ENCODE data around the gene VAMP4.
A peak's percentile ranks its signal among the peaks of the same experiment; 100 is the strongest.

Gene VAMP4

DNA sequence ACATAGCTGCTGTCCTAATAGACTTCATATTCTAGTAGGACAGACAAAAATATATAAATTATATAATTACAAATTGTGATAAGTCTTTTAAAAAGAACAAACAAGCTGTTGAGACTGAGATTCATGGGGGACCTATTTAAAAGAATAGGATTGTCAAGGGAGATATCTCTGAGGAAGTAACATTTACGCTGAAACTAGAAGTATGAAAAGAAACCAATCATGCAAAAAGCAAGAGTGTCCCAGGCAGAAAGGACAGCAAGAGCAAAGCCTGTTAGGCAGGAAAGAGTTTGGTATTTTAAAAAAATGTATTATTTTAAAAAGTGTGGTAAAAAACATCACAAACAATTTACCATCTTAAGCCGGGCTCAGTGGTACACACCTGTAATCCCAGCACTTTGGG lies 30.4 kb upstream of the VAMP4 start:
- Histone ChIP-seq H3K36me3 (ENCODE audit: insufficient read depth, low read length) (no peaks in the 10 kb centered on the region), H3K9me3 (ENCODE audit: insufficient read depth, low read depth, low read length) (no peaks in the 10 kb centered on the region), H3K4me3 (ENCODE audit: low read length) (no peak overlapping the region), H3K9ac (ENCODE audit: low read depth, low read length) (no peak overlapping the region), H3K27ac (ENCODE audit: low read depth, low read length) (no peak overlapping the region), H3K27me3 (ENCODE audit: insufficient read depth, low read length) (peaks cover 2% of the 10 kb centered on the region; the same call in 1 of the 2 replicates), H3K4me1 (ENCODE audit: insufficient read depth, low read length) (0 out of 2 replicates have a peak, but pooled peaks cover 7% of the 10 kb centered on the region)
- 95% methylated on average over 2 of the region's 2 CpGs for WGBS

DNA sequence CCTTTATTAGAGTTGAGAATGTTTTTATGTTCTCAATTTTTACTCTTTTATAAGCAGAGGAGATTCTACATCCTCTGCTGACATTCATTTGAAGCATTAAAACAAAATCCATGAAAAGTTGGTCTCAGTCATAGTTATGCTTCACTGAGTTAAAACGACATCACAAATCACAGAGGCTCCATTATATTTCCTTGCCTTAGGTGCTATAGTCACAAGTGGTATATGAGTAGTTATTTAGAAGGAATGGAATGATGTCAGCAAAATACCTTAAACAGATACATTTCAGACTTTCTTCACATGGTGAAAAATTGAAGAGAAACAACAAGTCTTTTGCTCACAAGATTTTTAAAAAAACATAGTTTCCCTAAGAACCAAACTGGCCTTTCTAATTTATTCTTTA lies 27.9 kb upstream of the VAMP4 start:
- Histone ChIP-seq H3K9me3 (ENCODE audit: insufficient read depth, low read depth, low read length) (no peaks in the 10 kb centered on the region), H3K36me3 (ENCODE audit: insufficient read depth, low read length) (no peaks in the 10 kb centered on the region), H3K27ac (ENCODE audit: low read depth, low read length) (no peak overlapping the region), H3K27me3 (ENCODE audit: insufficient read depth, low read length) (no peaks in the 10 kb centered on the region), H3K4me1 (ENCODE audit: insufficient read depth, low read length) (0 out of 2 replicates have a peak, but pooled peaks cover 7% of the 10 kb centered on the region), H3K4me3 (ENCODE audit: low read length) (no peak overlapping the region), H3K9ac (ENCODE audit: low read depth, low read length) (no peak overlapping the region)
- WGBS = 100% methylated on average over 1 of the region's 1 CpG

DNA sequence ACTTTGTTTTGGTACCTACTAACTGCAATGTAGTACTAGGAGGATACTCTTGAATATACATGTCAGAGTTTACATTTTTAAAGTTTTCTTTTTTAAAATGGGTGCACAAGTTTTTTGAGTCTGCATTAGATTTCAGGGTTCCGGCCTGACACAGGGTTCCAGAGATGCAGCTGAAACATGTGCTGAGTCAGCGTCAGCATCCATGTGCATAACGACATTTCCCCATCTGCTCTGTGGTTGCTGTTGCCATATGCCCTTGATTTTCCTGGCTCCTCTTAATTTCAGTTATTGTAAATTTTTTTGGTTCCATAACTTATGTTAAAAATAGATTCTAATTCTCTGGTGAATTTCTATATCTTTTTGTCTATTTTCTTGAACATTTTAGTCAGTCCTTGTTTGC lies 27.3 kb upstream of the VAMP4 start:
- Histone ChIP-seq H3K27ac (ENCODE audit: low read depth, low read length) (no peak overlapping the region), H3K4me3 (ENCODE audit: low read length) (no peak overlapping the region), H3K9ac (ENCODE audit: low read depth, low read length) (no peak overlapping the region), H3K27me3 (ENCODE audit: insufficient read depth, low read length) (no peaks in the 10 kb centered on the region), H3K9me3 (ENCODE audit: insufficient read depth, low read depth, low read length) (no peaks in the 10 kb centered on the region), H3K36me3 (ENCODE audit: insufficient read depth, low read length) (no peaks in the 10 kb centered on the region), H3K4me1 (ENCODE audit: insufficient read depth, low read length) (0 out of 2 replicates have a peak, but pooled peaks cover 7% of the 10 kb centered on the region)
- 67% methylated on average over 3 of the region's 3 CpGs for WGBS

DNA sequence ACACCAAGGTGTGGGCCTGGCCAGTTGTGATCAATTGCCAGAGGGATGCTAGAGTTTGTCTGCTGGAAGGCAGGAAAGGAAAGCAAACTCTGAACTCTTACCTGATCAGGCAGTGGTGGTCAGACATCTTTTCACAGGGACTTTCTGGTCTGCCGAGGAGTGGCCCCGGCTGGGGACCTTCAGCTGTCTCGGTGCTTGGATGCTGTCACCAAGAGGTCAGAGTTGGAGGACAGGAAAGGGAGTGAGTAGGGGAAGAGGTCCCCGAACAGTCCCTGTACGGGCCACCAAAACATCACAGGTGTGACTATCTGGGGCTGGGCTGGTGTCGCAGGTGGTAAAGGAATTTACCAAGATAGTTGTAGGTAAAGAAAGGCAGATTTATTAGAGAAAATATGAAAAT lies 21.9 kb upstream of the VAMP4 start:
- H3K9me3 ChIP-seq (ENCODE audit: insufficient read depth, low read depth, low read length) = no peaks in the 10 kb centered on the region
- no peak overlapping the region for H3K27ac ChIP-seq (ENCODE audit: low read depth, low read length)
- no peaks in the 10 kb centered on the region for H3K36me3 ChIP-seq (ENCODE audit: insufficient read depth, low read length)
- no peak overlapping the region for H3K4me3 ChIP-seq (ENCODE audit: low read length)
- no peak overlapping the region for H3K9ac ChIP-seq (ENCODE audit: low read depth, low read length)
- H3K27me3 ChIP-seq (ENCODE audit: insufficient read depth, low read length) = no peaks in the 10 kb centered on the region
- WGBS = 92% methylated on average over 6 of the region's 6 CpGs
- 0 out of 2 replicates have a peak, but pooled peaks cover 5% of the 10 kb centered on the region for H3K4me1 ChIP-seq (ENCODE audit: insufficient read depth, low read length)

DNA sequence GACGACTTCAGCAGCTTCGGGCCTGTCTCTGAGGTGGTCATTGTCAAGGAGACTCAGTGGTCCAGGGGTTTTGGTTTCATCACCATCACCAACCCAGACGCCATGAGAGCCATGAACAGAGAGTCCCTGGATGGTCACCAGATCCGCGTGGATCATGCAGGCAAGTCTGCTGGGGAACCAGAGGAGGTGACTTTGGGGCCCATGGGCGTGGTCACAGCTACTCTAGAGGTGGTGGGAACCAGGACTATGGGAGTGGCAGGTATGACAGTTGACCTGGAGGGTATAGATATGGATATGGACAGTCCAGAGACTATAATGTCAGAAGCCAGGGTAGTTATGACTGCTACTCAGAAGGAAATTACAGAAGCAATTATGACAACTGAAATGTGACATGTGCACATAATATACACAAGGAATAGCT lies 20.3 kb upstream of the VAMP4 start:
- Histone ChIP-seq H3K27ac (ENCODE audit: low read depth, low read length) (no peak overlapping the region), H3K27me3 (ENCODE audit: insufficient read depth, low read length) (no peaks in the 10 kb centered on the region), H3K4me3 (ENCODE audit: low read length) (no peak overlapping the region), H3K9me3 (ENCODE audit: insufficient read depth, low read depth, low read length) (peaks cover 3% of the 10 kb centered on the region), H3K4me1 (ENCODE audit: insufficient read depth, low read length) (no peaks in the 10 kb centered on the region), H3K36me3 (ENCODE audit: insufficient read depth, low read length) (no peaks in the 10 kb centered on the region), H3K9ac (ENCODE audit: low read depth, low read length) (no peak overlapping the region)
- WGBS = 88% methylated on average over 6 of the region's 6 CpGs

DNA sequence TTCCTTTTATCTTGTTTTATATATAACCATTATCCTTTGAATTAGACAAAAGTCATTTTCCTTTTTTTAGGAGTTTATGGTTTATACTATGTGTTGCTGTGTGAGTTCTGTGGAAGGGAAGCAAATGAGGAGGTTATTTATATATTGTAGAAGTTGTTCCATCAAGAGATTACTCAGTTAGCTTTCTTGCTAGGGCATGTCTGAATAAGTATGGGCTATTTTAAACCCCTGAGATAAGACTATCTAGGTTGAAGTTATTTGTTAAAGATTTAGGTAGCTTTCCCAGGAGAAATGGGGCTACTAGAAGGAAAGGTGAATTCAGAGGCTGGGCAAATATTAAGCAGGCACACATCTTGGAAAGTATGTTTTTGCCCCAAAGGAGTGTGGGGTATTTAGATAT lies 16.1 kb upstream of the VAMP4 start:
- Histone ChIP-seq H3K9me3 (ENCODE audit: insufficient read depth, low read depth, low read length) (peaks cover 16% of the 10 kb centered on the region), H3K4me3 (ENCODE audit: low read length) (no peak overlapping the region), H3K4me1 (ENCODE audit: insufficient read depth, low read length) (peaks cover 11% of the 10 kb centered on the region), H3K9ac (ENCODE audit: low read depth, low read length) (no peak overlapping the region), H3K27ac (ENCODE audit: low read depth, low read length) (no peak overlapping the region), H3K36me3 (ENCODE audit: insufficient read depth, low read length) (no peaks in the 10 kb centered on the region), H3K27me3 (ENCODE audit: insufficient read depth, low read length) (no peaks in the 10 kb centered on the region)

DNA sequence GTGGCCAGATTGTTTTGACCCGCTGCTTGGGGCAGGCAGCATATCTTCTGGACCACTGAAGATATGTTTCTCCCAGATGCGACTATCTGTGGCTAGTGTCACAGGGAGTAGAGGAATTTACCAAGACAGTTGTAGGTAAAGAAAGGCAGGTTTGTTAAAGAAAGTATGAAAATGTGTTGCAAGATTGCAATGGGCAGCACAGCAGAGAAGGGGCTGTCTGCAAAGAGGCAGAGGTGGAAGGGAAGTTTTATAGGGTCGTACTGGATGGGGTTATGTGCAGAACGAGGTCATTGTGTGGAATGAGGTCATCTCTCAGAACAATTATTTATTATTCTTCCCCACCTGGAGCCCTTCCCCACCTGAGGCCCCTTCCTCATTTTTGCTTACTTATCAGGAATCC lies 15.0 kb upstream of the VAMP4 start:
- H3K4me1 ChIP-seq (ENCODE audit: insufficient read depth, low read length) = peaks cover 11% of the 10 kb centered on the region
- H3K27me3 ChIP-seq (ENCODE audit: insufficient read depth, low read length) = no peaks in the 10 kb centered on the region
- no peak overlapping the region for H3K27ac ChIP-seq (ENCODE audit: low read depth, low read length)
- H3K9ac ChIP-seq (ENCODE audit: low read depth, low read length) = no peak overlapping the region
- 90% methylated on average over 3 of the region's 4 CpGs for WGBS
- H3K4me3 ChIP-seq (ENCODE audit: low read length) = no peak overlapping the region
- H3K36me3 ChIP-seq (ENCODE audit: insufficient read depth, low read length) = no peaks in the 10 kb centered on the region
- H3K9me3 ChIP-seq (ENCODE audit: insufficient read depth, low read depth, low read length) = peaks cover 16% of the 10 kb centered on the region

DNA sequence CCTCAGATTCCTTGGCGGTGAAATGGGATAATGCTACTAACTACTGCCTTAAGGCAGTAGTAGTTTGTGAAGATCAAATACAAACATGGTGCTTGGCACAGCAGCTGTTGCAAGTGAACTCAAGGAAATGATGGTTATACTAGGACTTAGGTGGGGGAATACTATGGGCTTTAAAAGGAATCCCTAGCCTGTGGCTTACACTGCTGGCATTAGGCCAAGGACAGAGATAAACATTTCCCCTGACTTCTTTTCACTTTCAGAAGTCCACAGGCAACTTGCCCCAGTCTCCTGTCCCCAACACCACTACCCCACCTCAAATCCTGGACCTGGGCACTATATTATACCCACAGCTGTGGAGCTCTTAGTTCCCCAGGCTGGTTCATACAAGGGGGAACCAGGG lies 13.1 kb upstream of the VAMP4 start:
- H3K9ac ChIP-seq (ENCODE audit: low read depth, low read length) = no peak overlapping the region
- no peaks in the 10 kb centered on the region for H3K36me3 ChIP-seq (ENCODE audit: insufficient read depth, low read length)
- no peaks in the 10 kb centered on the region for H3K27me3 ChIP-seq (ENCODE audit: insufficient read depth, low read length)
- WGBS = 96% methylated on average over 1 of the region's 1 CpG
- H3K9me3 ChIP-seq (ENCODE audit: insufficient read depth, low read depth, low read length) = peaks cover 16% of the 10 kb centered on the region
- no peak overlapping the region; the same call in 1 of the 2 replicates for H3K27ac ChIP-seq (ENCODE audit: low read depth, low read length)
- H3K4me3 ChIP-seq (ENCODE audit: low read length) = no peak overlapping the region
- H3K4me1 ChIP-seq (ENCODE audit: insufficient read depth, low read length) = peaks cover 11% of the 10 kb centered on the region

- WGBS = 77% methylated on average over 4 of the region's 4 CpGs
These were observed 12.5 kb upstream of the VAMP4 start for GRCh38 chr1:171754353-171754705.

GRCh38 chr1:171753685-171754352 lies 12.0 kb upstream of the VAMP4 start:
- WGBS = 65% methylated on average over 4 of the region's 4 CpGs
- Histone ChIP-seq H3K4me3 (ENCODE audit: low read length) (no peak overlapping the region), H3K36me3 (ENCODE audit: insufficient read depth, low read length) (no peaks in the 10 kb centered on the region), H3K9me3 (ENCODE audit: insufficient read depth, low read depth, low read length) (peaks cover 16% of the 10 kb centered on the region), H3K27ac (ENCODE audit: low read depth, low read length) (peak overlapping the region; percentile 71), H3K4me1 (ENCODE audit: insufficient read depth, low read length) (peaks cover 11% of the 10 kb centered on the region), H3K27me3 (ENCODE audit: insufficient read depth, low read length) (no peaks in the 10 kb centered on the region), H3K9ac (ENCODE audit: low read depth, low read length) (no peak overlapping the region)

More at GRCh38 chr1:171754353-171754705, 12.5 kb upstream of the VAMP4 start:
- Histone ChIP-seq H3K27me3 (ENCODE audit: insufficient read depth, low read length) (no peaks in the 10 kb centered on the region), H3K36me3 (ENCODE audit: insufficient read depth, low read length) (no peaks in the 10 kb centered on the region), H3K4me3 (ENCODE audit: low read length) (no peak overlapping the region), H3K4me1 (ENCODE audit: insufficient read depth, low read length) (peaks cover 11% of the 10 kb centered on the region), H3K9ac (ENCODE audit: low read depth, low read length) (no peak overlapping the region), H3K27ac (ENCODE audit: low read depth, low read length) (peak overlapping the region; percentile 71), H3K9me3 (ENCODE audit: insufficient read depth, low read depth, low read length) (peaks cover 16% of the 10 kb centered on the region)

DNA sequence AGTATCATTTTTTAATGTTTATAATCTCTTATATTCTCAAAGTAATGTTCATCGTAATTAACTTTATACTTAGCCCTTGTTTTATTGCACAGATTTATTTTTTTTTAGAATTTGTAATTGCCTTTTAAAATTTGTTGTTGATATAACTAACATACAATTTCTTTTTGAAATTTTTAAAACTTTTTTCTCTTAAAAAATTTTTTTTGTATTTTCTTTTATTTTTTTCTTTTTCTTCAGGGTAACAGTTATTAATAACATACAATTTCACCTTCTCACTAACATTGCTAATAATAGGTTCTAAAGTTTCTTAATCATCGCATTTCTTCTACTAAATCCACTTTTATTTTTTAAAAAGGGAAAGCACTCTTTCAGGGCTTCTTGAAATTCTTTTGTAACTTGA lies 11.3 kb upstream of the VAMP4 start:
- H3K27me3 ChIP-seq (ENCODE audit: insufficient read depth, low read length) = no peaks in the 10 kb centered on the region
- H3K9me3 ChIP-seq (ENCODE audit: insufficient read depth, low read depth, low read length) = peaks cover 16% of the 10 kb centered on the region
- H3K4me3 ChIP-seq (ENCODE audit: low read length) = no peak overlapping the region
- H3K4me1 ChIP-seq (ENCODE audit: insufficient read depth, low read length) = peaks cover 11% of the 10 kb centered on the region
- no CpG with 5 or more reads among the region's 2 CpGs for WGBS
- H3K27ac ChIP-seq (ENCODE audit: low read depth, low read length) = no peak overlapping the region
- H3K9ac ChIP-seq (ENCODE audit: low read depth, low read length) = no peak overlapping the region
- no peaks in the 10 kb centered on the region for H3K36me3 ChIP-seq (ENCODE audit: insufficient read depth, low read length)

- 97% methylated on average over 6 of the region's 6 CpGs for WGBS
- Histone ChIP-seq H3K4me1 (ENCODE audit: insufficient read depth, low read length) (peaks cover 11% of the 10 kb centered on the region), H3K9me3 (ENCODE audit: insufficient read depth, low read depth, low read length) (peaks cover 4% of the 10 kb centered on the region), H3K4me3 (ENCODE audit: low read length) (no peak overlapping the region), H3K27ac (ENCODE audit: low read depth, low read length) (no peak overlapping the region), H3K27me3 (ENCODE audit: insufficient read depth, low read length) (no peaks in the 10 kb centered on the region), H3K9ac (ENCODE audit: low read depth, low read length) (no peak overlapping the region), H3K36me3 (ENCODE audit: insufficient read depth, low read length) (no peaks in the 10 kb centered on the region)
These were observed 9.4 kb upstream of the VAMP4 start for GRCh38 chr1:171751221-171751620.

Measured in HUES64 (cell line).